GM12878 (cell line): Measurements from ENCODE around the gene ASMTL. TPM values are rescaled to one million over a fixed set of nuclear protein-coding genes. Genes with fewer than 3 reads are reported as not detected.

Experiments
- ATAC-seq: fragments of 200-7000 bp; cut with Tn5 transposase; 3 replicates; pipeline ENCODE4 v1.9.1; 2020; ENCODE audit warnings: mild to moderate bottlenecking, moderate library complexity
- BruUV-seq: library from RNA; stranded (reverse); fragments of 400-500 nt; replicated peaks from 2 replicates; lab custom pipeline; 2021; lab: Mats Ljungman, UMichigan
- CTCF ChIA-PET: fragments of 300-600 bp; sonication (Branson Sonifier 250); formaldehyde crosslinking; extraction: SDS; loops from one replicate; lab custom pipeline; 2021; ENCODE audit warnings: inconsistent platforms; lab: Yijun Ruan, JAX
- POLR2A ChIA-PET: fragments of 350-600 bp; formaldehyde crosslinking; extraction: SDS; loops from one replicate; lab custom pipeline; 2021; ENCODE audit warnings: inconsistent platforms; lab: Charles Lee
- RAD21 ChIA-PET: fragments of 300-600 bp; sonication (Branson Sonifier 250); formaldehyde crosslinking; loops from one replicate; lab custom pipeline; 2023; ENCODE audit warnings: antibody characterized with exemption; ENCODE audit not compliant: unreplicated experiment; lab: Charles Lee
- SMC1A ChIA-PET: fragments of 300-600 bp; sonication (Branson Sonifier 250); formaldehyde crosslinking; loops from one replicate; lab custom pipeline; 2023; ENCODE audit not compliant: unreplicated experiment, uncharacterized antibody; lab: Charles Lee
- DNase-seq: peaks from one replicate; pipeline ENCODE4 v3.0.0-alpha.2; 2011; ENCODE audit warnings: low read depth, low spot score
- FAIRE-seq: peaks from 3 replicates; lab custom pipeline; 2011; peaks lifted over from hg19 to GRCh38; lab: Jason Lieb, UNC
- H2AFZ ChIP-seq: 2 replicates; pipeline ENCODE4 v1.6.0; 2011; ENCODE audit warnings: low read depth, low read length, control low read depth; ENCODE audit not compliant: control insufficient read depth
- H3K27ac ChIP-seq: 2 replicates; pipeline ENCODE4 v1.5.1; 2011; ENCODE audit warnings: control low read depth; ENCODE audit not compliant: control insufficient read depth, insufficient read depth
- H3K27me3 ChIP-seq, 2 experiments: replicated peaks in 1 of 2; 2 replicates each; pipeline versions ENCODE4 v1.6.0 to v1.6.1; 2011; ENCODE audit warnings: low read length in 1 of 2; ENCODE audit not compliant: control insufficient read depth in 2 of 2, insufficient read depth in 2 of 2
- H3K36me3 ChIP-seq, 2 experiments: 2 replicates each; pipeline ENCODE4 v1.5.1; 2011; ENCODE audit warnings: low read length in 1 of 2; ENCODE audit not compliant: control insufficient read depth in 2 of 2, insufficient read depth in 2 of 2
- H3K4me1 ChIP-seq: 2 replicates; pipeline ENCODE4 v1.6.1; 2011; ENCODE audit warnings: mild to moderate bottlenecking, low read length, moderate library complexity, mixed read lengths; ENCODE audit not compliant: control insufficient read depth, insufficient read depth
- H3K4me2 ChIP-seq: 2 replicates; pipeline ENCODE4 v1.6.0; 2011; ENCODE audit warnings: control low read depth; ENCODE audit not compliant: control insufficient read depth, insufficient read depth
- H3K4me3 ChIP-seq: fragments of 200-600 bp; sonication (generic); 2 replicates; pipeline ENCODE4 v1.5.1; 2016
- H3K79me2 ChIP-seq: 2 replicates; pipeline ENCODE4 v1.6.0; 2011; ENCODE audit warnings: low read length; ENCODE audit not compliant: control insufficient read depth, insufficient read depth
- H3K9ac ChIP-seq: 2 replicates; pipeline ENCODE4 v1.8.0; 2011; ENCODE audit warnings: low read length, control low read depth, mixed read lengths; ENCODE audit not compliant: control insufficient read depth, insufficient read depth
- H3K9me3 ChIP-seq: replicated peaks from 3 replicates; pipeline ENCODE4 v1.5.1; 2011; ENCODE audit warnings: mild to moderate bottlenecking, low read length; ENCODE audit not compliant: control insufficient read depth, insufficient read depth
- H4K20me1 ChIP-seq: 2 replicates; pipeline ENCODE4 v1.6.0; 2011; ENCODE audit not compliant: control insufficient read depth, insufficient read depth
- BRCA1 ChIP-seq: IDR thresholded peaks from 2 replicates; pipeline ENCODE4 v1.6.1; 2011; ENCODE audit warnings: low read depth, low read length, improper control_type of control experiment
- CBFB ChIP-seq: IDR thresholded peaks from 2 replicates; pipeline ENCODE4 v1.6.1; 2016; ENCODE audit warnings: antibody characterized with exemption, low read depth
- CHD4 ChIP-seq: fragments of 200-600 bp; sonication (generic); IDR thresholded peaks from 2 replicates; pipeline ENCODE4 v1.6.1; 2016; ENCODE audit warnings: mild to moderate bottlenecking
- IRF4 ChIP-seq: IDR thresholded peaks from 2 replicates; pipeline ENCODE4 v1.6.1; 2011; ENCODE audit warnings: low read depth, low read length
- KAT2A ChIP-seq: conservative IDR thresholded peaks from 2 replicates; pipeline ENCODE4 v1.6.1; 2011; ENCODE audit warnings: low read depth, low read length; ENCODE audit not compliant: control insufficient read depth
- NFIC ChIP-seq: IDR thresholded peaks from 2 replicates; pipeline ENCODE4 v1.6.1; 2012; ENCODE audit warnings: low read depth, mild to moderate bottlenecking, inconsistent platforms, low read length, moderate library complexity
- NR2C1 ChIP-seq: fragments of 450-650 bp; IDR thresholded peaks from 2 replicates; pipeline ENCODE4 v1.6.1; 2017; ENCODE audit warnings: antibody characterized with exemption, mild to moderate bottlenecking, moderate library complexity
- POLR2A ChIP-seq: IDR thresholded peaks from 2 replicates; pipeline ENCODE4 v1.6.1; 2011; ENCODE audit warnings: low read depth, mild to moderate bottlenecking, low read length
- POLR2AphosphoS2 ChIP-seq: IDR thresholded peaks from 2 replicates; pipeline ENCODE4 v1.6.1; 2011; ENCODE audit warnings: low read depth, mild to moderate bottlenecking, low read length, improper control_type of control experiment, moderate library complexity
- RAD21 ChIP-seq: IDR thresholded peaks from 2 replicates; pipeline ENCODE4 v1.6.1; 2011; ENCODE audit warnings: mild to moderate bottlenecking, low read depth, low read length, moderate library complexity; ENCODE audit not compliant: insufficient read depth
- RAD51 ChIP-seq: fragments of 450-650 bp; IDR thresholded peaks from 2 replicates; pipeline ENCODE4 v1.6.1; 2016; ENCODE audit warnings: moderate library complexity, mild to moderate bottlenecking, inconsistent platforms
- STAT3 ChIP-seq: IDR thresholded peaks from 2 replicates; pipeline ENCODE4 v1.6.1; 2011; ENCODE audit warnings: low read depth, low read length, improper control_type of control experiment
- WGBS: methylation state at CpG from one replicate; pipeline ENCODE4 v1.1.6; 2016; ENCODE audit warnings: low lambda C conversion rate; ENCODE audit not compliant: insufficient replicate concordance, insufficient coverage; ENCODE audit errors: missing lambda C conversion rate; 5-methylcytosine and 5-hydroxymethylcytosine counted together
- in situ Hi-C: fragments of 300-500 bp; cut with MboI; formaldehyde crosslinking; loops from 9 replicates; pipeline ENCODE4 v1.14.3; 2018; ENCODE audit warnings: mixed read lengths
- intact Hi-C: fragments of 100-400 bp; cut with micrococcal nuclease; formaldehyde crosslinking; loops from one replicate; pipeline ENCODE4 v1.14.2; 2022; ENCODE audit not compliant: unreplicated experiment
- polyA plus RNA-seq, 11 experiments: library from polyadenylated mRNA; depleted of rRNA in 4 of 11; unstranded in 6 of 11; stranded (reverse) in 5 of 11; fragments of >200 nt; fragmentation: Nextera tagmentation in 4 of 11; fragmentation: Illumina TruSeq in 1 of 11; extraction: Ambion mirVana in 4 of 11; extraction: Trizol in 1 of 11; gene quantifications; 1 replicate in 1 of 11; 2 replicates in 10 of 11; pipeline versions ENCODE4 v1.2.1 to v1.2.3, GENCODE V29; 2011 to 2016; ENCODE audit warnings: inconsistent platforms in 2 of 11, missing spikeins in 2 of 11, low read depth in 1 of 11
- total RNA-seq, 4 experiments: library from RNA; depleted of rRNA in 3 of 4; stranded (reverse); fragments of >200 nt in 3 of 4; fragmentation: Illumina TruSeq in 1 of 4; extraction: Trizol in 1 of 4; gene quantifications; 2 replicates each; pipeline versions ENCODE4 v1.2.1 to v1.2.3, GENCODE V29; 2013 to 2021

The ASMTL gene
- total and polyA plus RNA-seq, 10 of the 15 experiments (the other 5 are each of a cell fraction or from before 2014, with no cell fraction given) = 1.6 to 51.9 (median 32.1) TPM

DNA sequence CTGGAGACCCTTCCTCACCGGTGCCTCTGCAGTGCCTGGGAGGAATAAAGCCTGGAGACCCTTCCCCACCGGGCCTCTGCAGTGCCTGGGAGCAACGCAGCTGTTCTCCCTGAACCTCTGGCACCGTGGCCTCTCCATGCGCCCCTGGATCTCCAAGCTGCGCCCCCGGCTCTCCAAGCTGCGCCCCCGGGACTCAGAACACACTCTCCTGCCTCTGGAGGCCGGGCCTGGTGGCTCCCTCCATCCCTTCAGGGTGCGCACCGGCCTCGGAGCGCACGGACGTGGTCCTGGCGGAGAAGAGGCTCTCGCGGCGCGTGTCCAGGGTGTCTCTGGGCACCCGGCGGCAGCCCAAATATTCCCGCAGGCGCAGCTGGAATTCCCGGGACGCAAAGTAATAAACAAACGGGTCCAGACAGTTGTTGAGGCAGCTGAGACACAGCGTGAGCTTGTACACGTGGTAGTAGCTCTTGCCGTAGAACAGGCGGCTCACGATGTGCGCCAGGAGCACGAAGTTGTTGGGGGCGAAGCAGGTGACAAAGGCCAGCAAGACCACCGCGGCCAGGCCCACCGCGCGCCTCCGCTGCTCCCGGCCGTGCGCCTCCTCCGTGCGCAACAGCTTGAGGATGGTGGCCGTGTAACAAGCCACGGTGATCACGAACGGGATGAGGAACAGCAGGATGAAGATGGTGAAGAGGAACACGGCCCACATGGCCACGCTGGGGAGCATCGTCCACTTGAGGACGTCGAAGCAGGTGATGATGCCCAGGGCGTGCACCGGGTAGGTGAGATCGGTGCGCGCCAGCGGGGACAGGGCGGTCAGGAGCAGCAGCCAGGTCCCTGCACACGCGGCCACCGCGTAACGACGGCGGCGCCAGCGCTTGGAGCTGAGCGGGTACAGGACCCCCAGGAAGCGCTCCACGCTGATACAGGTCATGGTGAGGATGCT lies 12.8 kb upstream of the ASMTL start:
- Histone ChIP-seq H2AFZ (no peak overlapping the region), H3K79me2 (peaks cover 15% of the 10 kb centered on the region), H3K4me2 (no peak overlapping the region)
- WGBS = 98% methylated on average over 74 of the region's 75 CpGs
- POLR2A ChIA-PET = no interaction called here
- in situ Hi-C loops = loop anchor here (25.0 kb wide), 1 partner anchor 1047 kb away; the partner anchor contains the start of genes DHRSX and ZBED1
- no peak for TF ChIP-seq RAD21
- no peak for TF ChIP-seq CBFB
- no peak for TF ChIP-seq BRCA1
- TF ChIP-seq KAT2A = no peak
- no peak for TF ChIP-seq NR2C1
- peak; percentile 14; the same call in 1 of the 2 replicates for TF ChIP-seq POLR2AphosphoS2
- no peak for TF ChIP-seq NFIC
- TF ChIP-seq RAD51 = no peak
- TF ChIP-seq POLR2A = peak; percentile 63
- TF ChIP-seq CHD4 = no peak
- TF ChIP-seq IRF4 = no peak
- no peak for TF ChIP-seq STAT3
- TF ChIP-seq, all 136 proteins: peak for 2
- no peaks in the 10 kb centered on the region for H3K27me3 ChIP-seq
- DNase-seq = no peak
- peaks cover 30% of the 10 kb centered on the region for H3K4me1 ChIP-seq
- intact Hi-C loops = loop anchor here (5.0 kb wide), 2 partner anchors 37 to 117 kb away; no protein-coding TSS in a partner anchor
- no peak overlapping the region for H3K9ac ChIP-seq
- no peak for FAIRE-seq
- peaks cover 30 to 31% of the 10 kb centered on the region in 2 experiments for H3K36me3 ChIP-seq
- ChIA-PET CTCF (no interaction called here), RAD21 (no interaction called here), SMC1A (no interaction called here)
- BruUV-seq = no TSS peak
- no peaks in the 10 kb centered on the region; the same call in 2 of the 3 replicates for H3K9me3 ChIP-seq
- no peak overlapping the region for H3K27ac ChIP-seq
- H3K4me3 ChIP-seq = no peak overlapping the region
- no peak for ATAC-seq
- H4K20me1 ChIP-seq = no peaks in the 10 kb centered on the region
